H9 (cell line): ENCODE measurements around the gene PIK3R4. TPM values are rescaled to one million over a fixed set of nuclear protein-coding genes. Genes with fewer than 3 reads are reported as not detected.
A peak's percentile ranks its signal among the peaks of the same experiment; 100 is the strongest.

Experiments used
- DNase-seq: peaks from one replicate; pipeline ENCODE4 v3.0.0-alpha.2; 2017
- H2AFZ ChIP-seq: one replicate; pipeline ENCODE4 v1.6.1; 2013; ENCODE audit warnings: mild to moderate bottlenecking, low read length, control low read depth, moderate library complexity
- H2AK5ac ChIP-seq: 2 replicates; pipeline ENCODE4 v1.6.1; 2013; ENCODE audit warnings: low read length, control low read depth, mixed read lengths; ENCODE audit not compliant: insufficient read length
- H2BK120ac ChIP-seq: one replicate; pipeline ENCODE4 v1.6.1; 2013; ENCODE audit warnings: low read depth, mild to moderate bottlenecking, low read length, control low read depth, inconsistent platforms; ENCODE audit not compliant: poor library complexity, severe bottlenecking
- H2BK12ac ChIP-seq: 2 replicates; pipeline ENCODE4 v1.6.1; 2013; ENCODE audit warnings: low read length, control low read depth, mixed read lengths, low read depth; ENCODE audit not compliant: insufficient read length
- H2BK15ac ChIP-seq: 2 replicates; pipeline ENCODE4 v1.6.1; 2013; ENCODE audit warnings: low read depth, low read length, control low read depth
- H2BK20ac ChIP-seq: one replicate; pipeline ENCODE4 v1.6.1; 2013; ENCODE audit warnings: low read depth, mild to moderate bottlenecking, low read length, control low read depth, inconsistent platforms; ENCODE audit not compliant: poor library complexity, severe bottlenecking
- H2BK5ac ChIP-seq: 2 replicates; pipeline ENCODE4 v1.6.1; 2013; ENCODE audit warnings: low read length, control low read depth, mixed read lengths; ENCODE audit not compliant: insufficient read length
- H3K14ac ChIP-seq: 2 replicates; pipeline ENCODE4 v1.6.1; 2013; ENCODE audit warnings: low read length, control low read depth; ENCODE audit not compliant: insufficient read depth
- H3K18ac ChIP-seq: 2 replicates; pipeline ENCODE4 v1.6.1; 2013; ENCODE audit warnings: low read depth, mild to moderate bottlenecking, mixed read lengths, low read length, control low read depth; ENCODE audit not compliant: insufficient read length
- H3K23ac ChIP-seq: 2 replicates; pipeline ENCODE4 v1.6.1; 2013; ENCODE audit warnings: low read length, control low read depth, mixed read lengths, low read depth; ENCODE audit not compliant: insufficient read length
- H3K23me2 ChIP-seq: 2 replicates; pipeline ENCODE4 v1.6.1; 2013; ENCODE audit warnings: low read depth, mild to moderate bottlenecking, mixed read lengths, low read length, control low read depth; ENCODE audit not compliant: insufficient read length, poor library complexity, severe bottlenecking
- H3K27ac ChIP-seq: 2 replicates; pipeline ENCODE4 v1.5.1; 2013; ENCODE audit warnings: low read length, control low read depth, mixed read lengths, low read depth; ENCODE audit not compliant: insufficient read length
- H3K27me3 ChIP-seq: 2 replicates; pipeline ENCODE4 v1.6.1; 2013; ENCODE audit warnings: low read length, control low read depth, inconsistent platforms; ENCODE audit not compliant: insufficient read depth
- H3K4ac ChIP-seq: 2 replicates; pipeline ENCODE4 v1.6.1; 2013; ENCODE audit warnings: low read depth, mild to moderate bottlenecking, control low read depth, inconsistent platforms, low read length, moderate library complexity
- H3K4me1 ChIP-seq: 2 replicates; pipeline ENCODE4 v1.6.1; 2013; ENCODE audit warnings: low read length, control low read depth, inconsistent platforms; ENCODE audit not compliant: insufficient read depth
- H3K4me2 ChIP-seq: 2 replicates; pipeline ENCODE4 v1.6.1; 2013; ENCODE audit warnings: low read length, control low read depth, mixed read lengths; ENCODE audit not compliant: insufficient read length, insufficient read depth
- H3K56ac ChIP-seq: 2 replicates; pipeline ENCODE4 v1.6.1; 2013; ENCODE audit warnings: low read depth, mild to moderate bottlenecking, mixed read lengths, low read length, control low read depth; ENCODE audit not compliant: insufficient read length
- H3K79me1 ChIP-seq: 2 replicates; pipeline ENCODE4 v1.6.1; 2013; ENCODE audit warnings: low read depth, mild to moderate bottlenecking, moderate library complexity, low read length, control low read depth, inconsistent platforms; ENCODE audit not compliant: insufficient read depth, poor library complexity, severe bottlenecking
- H3K79me2 ChIP-seq: 2 replicates; pipeline ENCODE4 v1.6.1; 2013; ENCODE audit warnings: low read length, control low read depth, inconsistent platforms; ENCODE audit not compliant: insufficient read depth
- H3K9ac ChIP-seq: 2 replicates; pipeline ENCODE4 v1.6.1; 2013; ENCODE audit warnings: low read length, control low read depth, mixed read lengths; ENCODE audit not compliant: insufficient read length; ENCODE audit errors: extremely low read depth
- H3K9me3 ChIP-seq: one replicate; pipeline ENCODE4 v1.6.1; 2013; ENCODE audit warnings: low read depth, low read length, inconsistent platforms; ENCODE audit not compliant: control insufficient read depth
- H3T11ph ChIP-seq: one replicate; pipeline ENCODE4 v1.6.1; 2013; ENCODE audit warnings: mild to moderate bottlenecking, low read length, control low read depth, inconsistent platforms
- H4K20me1 ChIP-seq: one replicate; pipeline ENCODE4 v1.6.1; 2013; ENCODE audit not compliant: control insufficient read depth, insufficient read length, insufficient read depth
- H4K5ac ChIP-seq: 2 replicates; pipeline ENCODE4 v1.6.1; 2013; ENCODE audit warnings: low read depth, mild to moderate bottlenecking, mixed read lengths, low read length, control low read depth; ENCODE audit not compliant: insufficient read length
- H4K8ac ChIP-seq: replicated peaks from 2 replicates; pipeline ENCODE4 v1.6.1; 2013; ENCODE audit warnings: low read length, control low read depth, mixed read lengths, low read depth; ENCODE audit not compliant: insufficient read length
- H4K91ac ChIP-seq: 2 replicates; pipeline ENCODE4 v1.6.1; 2013; ENCODE audit warnings: low read depth, mild to moderate bottlenecking, moderate library complexity, mixed read lengths, low read length, control low read depth; ENCODE audit not compliant: insufficient read length
- H3K27ac Mint-ChIP-seq, 3 experiments: 2 replicates in 2 of 3; 3 replicates in 1 of 3; pipeline ENCODE4 v1.8.0; 2020 to 2021; ENCODE audit warnings: mixed read lengths in 3 of 3, mild to moderate bottlenecking in 1 of 3, moderate library complexity in 1 of 3
- H3K27me3 Mint-ChIP-seq: 2 replicates; pipeline ENCODE4 v1.8.0; 2021; ENCODE audit warnings: low read depth, mild to moderate bottlenecking, moderate library complexity, mixed read lengths
- H3K36me3 Mint-ChIP-seq, 3 experiments: 2 replicates in 2 of 3; 3 replicates in 1 of 3; pipeline ENCODE4 v1.8.0; 2020 to 2021; ENCODE audit warnings: low read depth in 3 of 3, mixed read lengths in 3 of 3; ENCODE audit not compliant: insufficient read depth in 1 of 3
- H3K4me1 Mint-ChIP-seq, 2 experiments: 2 replicates each; pipeline ENCODE4 v1.8.0; 2020; ENCODE audit warnings: mixed read lengths in 2 of 2
- H3K4me3 Mint-ChIP-seq, 2 experiments: 2 replicates in 1 of 2; 3 replicates in 1 of 2; pipeline ENCODE4 v1.8.0; 2020 to 2021; ENCODE audit warnings: mild to moderate bottlenecking in 2 of 2, mixed read lengths in 2 of 2, moderate library complexity in 1 of 2
- H3K9me3 Mint-ChIP-seq, 2 experiments: 2 replicates in 1 of 2; 3 replicates in 1 of 2; pipeline ENCODE4 v1.8.0; 2020; ENCODE audit warnings: mild to moderate bottlenecking in 2 of 2, mixed read lengths in 2 of 2, moderate library complexity in 1 of 2
- WGBS: extraction: QIAGEN DNeasy Blood & Tissue Kit; methylation state at CpG from one replicate; pipeline ENCODE4 v1.1.7; 2013; ENCODE audit warnings: missing lambda C conversion rate, low lambda C conversion rate, mixed read lengths; ENCODE audit not compliant: insufficient read length; ENCODE audit errors: extremely low coverage; 5-methylcytosine and 5-hydroxymethylcytosine counted together
- total RNA-seq: library from RNA; stranded (reverse); gene quantifications from 2 replicates; pipeline ENCODE4 v1.2.1, GENCODE V29; 2021
- TF ChIP-seq, protein P1 (sequence below): fragments of 200-600 bp; sonication (generic); conservative IDR thresholded peaks from 3 replicates; pipeline ENCODE4 v1.8.0; 2021; ENCODE audit warnings: antibody characterized with exemption, mild to moderate bottlenecking

Gene PIK3R4
- total RNA-seq, 1 experiment from 2014 or later, result 28.6 TPM

DNA sequence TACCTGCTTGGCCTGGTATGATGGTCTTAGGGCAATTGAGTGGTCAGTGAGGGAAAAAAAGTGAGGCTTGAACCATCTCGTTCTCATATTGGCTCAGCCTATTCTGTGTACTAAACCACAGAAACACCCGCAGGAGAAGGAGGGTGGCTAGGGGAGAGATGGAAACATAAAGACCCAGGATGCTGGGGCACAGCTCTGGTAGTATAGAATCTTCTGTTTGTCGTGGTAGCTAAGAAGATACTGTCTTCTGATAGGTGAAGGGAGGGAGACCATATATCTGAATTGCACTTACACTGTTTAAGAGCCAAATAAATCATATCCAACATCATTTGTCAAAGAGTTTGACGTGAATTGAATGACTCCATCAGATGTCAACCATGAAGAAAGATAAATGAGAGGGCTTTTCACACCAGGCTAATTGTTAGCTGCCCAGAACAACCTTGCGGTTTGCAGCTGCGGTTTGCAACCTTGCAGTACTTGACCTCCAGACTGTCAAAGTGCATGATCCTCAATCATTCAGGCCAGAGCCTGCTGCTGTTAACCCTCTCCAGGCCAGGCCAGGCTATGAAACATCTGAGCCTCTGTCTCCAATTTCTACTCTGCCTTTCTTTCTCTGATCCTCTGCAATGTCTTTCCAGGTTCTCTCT lies 40.9 kb upstream of the PIK3R4 start:
- Histone ChIP-seq H3K4ac (no peak overlapping the region), H3K18ac (no peak overlapping the region), H4K5ac (no peak overlapping the region), H2BK5ac (no peak overlapping the region), H3K14ac (no peak overlapping the region), H3K79me2 (no peaks in the 10 kb centered on the region), H3K27me3 (no peaks in the 10 kb centered on the region), H3K27ac (no peak overlapping the region), H4K8ac (no peak overlapping the region), H3K9me3 (no peaks in the 10 kb centered on the region), H2AFZ (no peak overlapping the region), H3K23me2 (no peaks in the 10 kb centered on the region), H2BK20ac (no peak overlapping the region), H4K20me1 (no peaks in the 10 kb centered on the region), H3K23ac (no peak overlapping the region), H3K79me1 (no peaks in the 10 kb centered on the region), H2AK5ac (no peak overlapping the region), H2BK12ac (no peak overlapping the region), H3K9ac (no peak overlapping the region), H4K91ac (no peak overlapping the region), H2BK120ac (no peak overlapping the region), H3K4me2 (no peak overlapping the region), H3K56ac (no peak overlapping the region), H2BK15ac (no peak overlapping the region), H3K4me1 (no peaks in the 10 kb centered on the region; the same call in 1 of the 2 replicates), H3T11ph (no peak overlapping the region)
- no peak for DNase-seq
- H3K9me3 Mint-ChIP-seq, result no peaks in the 10 kb centered on the region
- H3K36me3 Mint-ChIP-seq, result no peaks in the 10 kb centered on the region
- H3K4me3 Mint-ChIP-seq, result no peak overlapping the region
- TF ChIP-seq, protein P1, sequence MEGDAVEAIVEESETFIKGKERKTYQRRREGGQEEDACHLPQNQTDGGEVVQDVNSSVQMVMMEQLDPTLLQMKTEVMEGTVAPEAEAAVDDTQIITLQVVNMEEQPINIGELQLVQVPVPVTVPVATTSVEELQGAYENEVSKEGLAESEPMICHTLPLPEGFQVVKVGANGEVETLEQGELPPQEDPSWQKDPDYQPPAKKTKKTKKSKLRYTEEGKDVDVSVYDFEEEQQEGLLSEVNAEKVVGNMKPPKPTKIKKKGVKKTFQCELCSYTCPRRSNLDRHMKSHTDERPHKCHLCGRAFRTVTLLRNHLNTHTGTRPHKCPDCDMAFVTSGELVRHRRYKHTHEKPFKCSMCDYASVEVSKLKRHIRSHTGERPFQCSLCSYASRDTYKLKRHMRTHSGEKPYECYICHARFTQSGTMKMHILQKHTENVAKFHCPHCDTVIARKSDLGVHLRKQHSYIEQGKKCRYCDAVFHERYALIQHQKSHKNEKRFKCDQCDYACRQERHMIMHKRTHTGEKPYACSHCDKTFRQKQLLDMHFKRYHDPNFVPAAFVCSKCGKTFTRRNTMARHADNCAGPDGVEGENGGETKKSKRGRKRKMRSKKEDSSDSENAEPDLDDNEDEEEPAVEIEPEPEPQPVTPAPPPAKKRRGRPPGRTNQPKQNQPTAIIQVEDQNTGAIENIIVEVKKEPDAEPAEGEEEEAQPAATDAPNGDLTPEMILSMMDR, result no peak
- H3K27ac Mint-ChIP-seq, result peak overlapping the region in 1 of 3 experiments; percentile 54; a peak in 1 of 7 replicates
- WGBS, result no CpG with 5 or more reads among the region's 6 CpGs
- no peaks in the 10 kb centered on the region for H3K27me3 Mint-ChIP-seq
- peaks cover 3% of the 10 kb centered on the region in 2 experiments; a peak in 3 of 4 replicates for H3K4me1 Mint-ChIP-seq
